ENCODE measurements around the gene PWWP2B. TPM values are rescaled to one million over a fixed set of nuclear protein-coding genes. Genes with fewer than 3 reads are reported as not detected.

The PWWP2B gene
- total and polyA plus RNA-seq, 9 of the 15 experiments (the other 6 are each of a cell fraction or from before 2014, with no cell fraction given): 0.07 to 9.2 (median 1.6) TPM; not detected in 1

DNA sequence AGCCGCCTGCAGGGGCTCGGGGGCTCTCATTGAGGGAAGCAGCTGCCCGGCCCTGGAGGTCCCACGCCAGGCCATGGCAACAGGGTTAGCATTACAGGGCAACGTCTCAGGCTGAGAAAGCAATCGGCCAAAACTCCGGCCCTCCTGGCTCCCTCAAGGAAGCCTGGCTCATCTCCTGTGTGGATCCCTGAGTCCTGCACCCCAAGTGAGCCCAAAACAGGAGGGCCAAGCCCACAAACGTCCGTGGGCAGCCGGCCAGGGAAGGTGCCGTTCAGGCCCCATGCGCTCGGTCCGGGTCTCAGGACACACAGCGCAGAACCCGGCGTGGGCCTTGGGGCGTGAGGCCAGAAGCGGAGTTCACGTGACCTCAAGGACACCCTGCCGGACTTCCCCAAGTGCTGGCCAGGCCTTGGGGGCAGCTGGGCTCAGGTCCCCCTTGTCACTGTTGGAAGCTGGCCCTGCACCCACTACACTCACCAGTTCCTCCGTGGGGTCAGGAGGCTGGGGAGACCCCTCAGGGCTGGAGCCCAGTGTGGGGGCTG lies 8.0 kb upstream of the PWWP2B start (continued):
- TF ChIP-seq, protein P1, sequence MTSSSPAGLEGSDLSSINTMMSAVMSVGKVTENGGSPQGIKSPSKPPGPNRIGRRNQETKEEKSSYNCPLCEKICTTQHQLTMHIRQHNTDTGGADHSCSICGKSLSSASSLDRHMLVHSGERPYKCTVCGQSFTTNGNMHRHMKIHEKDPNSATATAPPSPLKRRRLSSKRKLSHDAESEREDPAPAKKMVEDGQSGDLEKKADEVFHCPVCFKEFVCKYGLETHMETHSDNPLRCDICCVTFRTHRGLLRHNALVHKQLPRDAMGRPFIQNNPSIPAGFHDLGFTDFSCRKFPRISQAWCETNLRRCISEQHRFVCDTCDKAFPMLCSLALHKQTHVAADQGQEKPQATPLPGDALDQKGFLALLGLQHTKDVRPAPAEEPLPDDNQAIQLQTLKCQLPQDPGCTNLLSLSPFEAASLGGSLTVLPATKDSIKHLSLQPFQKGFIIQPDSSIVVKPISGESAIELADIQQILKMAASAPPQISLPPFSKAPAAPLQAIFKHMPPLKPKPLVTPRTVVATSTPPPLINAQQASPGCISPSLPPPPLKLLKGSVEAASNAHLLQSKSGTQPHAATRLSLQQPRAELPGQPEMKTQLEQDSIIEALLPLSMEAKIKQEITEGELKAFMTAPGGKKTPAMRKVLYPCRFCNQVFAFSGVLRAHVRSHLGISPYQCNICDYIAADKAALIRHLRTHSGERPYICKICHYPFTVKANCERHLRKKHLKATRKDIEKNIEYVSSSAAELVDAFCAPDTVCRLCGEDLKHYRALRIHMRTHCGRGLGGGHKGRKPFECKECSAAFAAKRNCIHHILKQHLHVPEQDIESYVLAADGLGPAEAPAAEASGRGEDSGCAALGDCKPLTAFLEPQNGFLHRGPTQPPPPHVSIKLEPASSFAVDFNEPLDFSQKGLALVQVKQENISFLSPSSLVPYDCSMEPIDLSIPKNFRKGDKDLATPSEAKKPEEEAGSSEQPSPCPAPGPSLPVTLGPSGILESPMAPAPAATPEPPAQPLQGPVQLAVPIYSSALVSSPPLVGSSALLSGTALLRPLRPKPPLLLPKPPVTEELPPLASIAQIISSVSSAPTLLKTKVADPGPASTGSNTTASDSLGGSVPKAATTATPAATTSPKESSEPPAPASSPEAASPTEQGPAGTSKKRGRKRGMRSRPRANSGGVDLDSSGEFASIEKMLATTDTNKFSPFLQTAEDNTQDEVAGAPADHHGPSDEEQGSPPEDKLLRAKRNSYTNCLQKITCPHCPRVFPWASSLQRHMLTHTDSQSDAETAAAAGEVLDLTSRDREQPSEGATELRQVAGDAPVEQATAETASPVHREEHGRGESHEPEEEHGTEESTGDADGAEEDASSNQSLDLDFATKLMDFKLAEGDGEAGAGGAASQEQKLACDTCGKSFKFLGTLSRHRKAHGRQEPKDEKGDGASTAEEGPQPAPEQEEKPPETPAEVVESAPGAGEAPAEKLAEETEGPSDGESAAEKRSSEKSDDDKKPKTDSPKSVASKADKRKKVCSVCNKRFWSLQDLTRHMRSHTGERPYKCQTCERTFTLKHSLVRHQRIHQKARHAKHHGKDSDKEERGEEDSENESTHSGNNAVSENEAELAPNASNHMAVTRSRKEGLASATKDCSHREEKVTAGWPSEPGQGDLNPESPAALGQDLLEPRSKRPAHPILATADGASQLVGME (CRISPR knock-in tag; IDR thresholded peaks at IDR 0.05): no peak
- TF ChIP-seq FOSL1 (tag; conservative IDR thresholded peaks at IDR 0.05) (no peak), NFYB (IDR thresholded peaks at IDR 0.05; ENCODE audit: extremely low read depth, insufficient read length) (no peak), ZNF695 (CRISPR knock-in tag; IDR thresholded peaks at IDR 0.05) (no peak), BRF1 (IDR thresholded peaks at IDR 0.05; ENCODE audit: borderline replicate concordance, extremely low read depth, insufficient read length) (no peak), RFX7 (CRISPR knock-in tag; IDR thresholded peaks at IDR 0.05) (no peak), PHB (CRISPR knock-in tag; IDR thresholded peaks at IDR 0.05) (no peak), SP2 (IDR thresholded peaks at IDR 0.05; ENCODE audit: extremely low read depth, low read depth, low read length, poor library complexity, severe bottlenecking) (no peak), ETS2 (tag; IDR thresholded peaks at IDR 0.05; ENCODE audit: borderline replicate concordance, poor library complexity, severe bottlenecking) (no peak), ZNF316 (IDR thresholded peaks at IDR 0.05) (no peak), ZFP1 (CRISPR knock-in tag; IDR thresholded peaks at IDR 0.05) (no peak), RHOXF2B (CRISPR knock-in tag; conservative IDR thresholded peaks at IDR 0.05) (no peak)
- TF ChIP-seq, protein P2, sequence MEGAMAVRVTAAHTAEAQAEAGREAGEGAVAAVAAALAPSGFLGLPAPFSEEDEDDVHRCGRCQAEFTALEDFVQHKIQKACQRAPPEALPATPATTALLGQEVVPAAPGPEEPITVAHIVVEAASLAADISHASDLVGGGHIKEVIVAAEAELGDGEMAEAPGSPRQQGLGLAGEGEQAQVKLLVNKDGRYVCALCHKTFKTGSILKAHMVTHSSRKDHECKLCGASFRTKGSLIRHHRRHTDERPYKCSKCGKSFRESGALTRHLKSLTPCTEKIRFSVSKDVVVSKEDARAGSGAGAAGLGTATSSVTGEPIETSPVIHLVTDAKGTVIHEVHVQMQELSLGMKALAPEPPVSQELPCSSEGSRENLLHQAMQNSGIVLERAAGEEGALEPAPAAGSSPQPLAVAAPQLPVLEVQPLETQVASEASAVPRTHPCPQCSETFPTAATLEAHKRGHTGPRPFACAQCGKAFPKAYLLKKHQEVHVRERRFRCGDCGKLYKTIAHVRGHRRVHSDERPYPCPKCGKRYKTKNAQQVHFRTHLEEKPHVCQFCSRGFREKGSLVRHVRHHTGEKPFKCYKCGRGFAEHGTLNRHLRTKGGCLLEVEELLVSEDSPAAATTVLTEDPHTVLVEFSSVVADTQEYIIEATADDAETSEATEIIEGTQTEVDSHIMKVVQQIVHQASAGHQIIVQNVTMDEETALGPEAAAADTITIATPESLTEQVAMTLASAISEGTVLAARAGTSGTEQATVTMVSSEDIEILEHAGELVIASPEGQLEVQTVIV (CRISPR knock-in tag; IDR thresholded peaks at IDR 0.05; ENCODE audit: borderline replicate concordance): no peak
- TF ChIP-seq, protein P3, sequence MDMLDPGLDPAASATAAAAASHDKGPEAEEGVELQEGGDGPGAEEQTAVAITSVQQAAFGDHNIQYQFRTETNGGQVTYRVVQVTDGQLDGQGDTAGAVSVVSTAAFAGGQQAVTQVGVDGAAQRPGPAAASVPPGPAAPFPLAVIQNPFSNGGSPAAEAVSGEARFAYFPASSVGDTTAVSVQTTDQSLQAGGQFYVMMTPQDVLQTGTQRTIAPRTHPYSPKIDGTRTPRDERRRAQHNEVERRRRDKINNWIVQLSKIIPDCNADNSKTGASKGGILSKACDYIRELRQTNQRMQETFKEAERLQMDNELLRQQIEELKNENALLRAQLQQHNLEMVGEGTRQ (CRISPR knock-in tag; IDR thresholded peaks at IDR 0.05): 0 out of 2 replicates have a peak, but pooled peaks have one; percentile 9
- TF ChIP-seq, protein P4, sequence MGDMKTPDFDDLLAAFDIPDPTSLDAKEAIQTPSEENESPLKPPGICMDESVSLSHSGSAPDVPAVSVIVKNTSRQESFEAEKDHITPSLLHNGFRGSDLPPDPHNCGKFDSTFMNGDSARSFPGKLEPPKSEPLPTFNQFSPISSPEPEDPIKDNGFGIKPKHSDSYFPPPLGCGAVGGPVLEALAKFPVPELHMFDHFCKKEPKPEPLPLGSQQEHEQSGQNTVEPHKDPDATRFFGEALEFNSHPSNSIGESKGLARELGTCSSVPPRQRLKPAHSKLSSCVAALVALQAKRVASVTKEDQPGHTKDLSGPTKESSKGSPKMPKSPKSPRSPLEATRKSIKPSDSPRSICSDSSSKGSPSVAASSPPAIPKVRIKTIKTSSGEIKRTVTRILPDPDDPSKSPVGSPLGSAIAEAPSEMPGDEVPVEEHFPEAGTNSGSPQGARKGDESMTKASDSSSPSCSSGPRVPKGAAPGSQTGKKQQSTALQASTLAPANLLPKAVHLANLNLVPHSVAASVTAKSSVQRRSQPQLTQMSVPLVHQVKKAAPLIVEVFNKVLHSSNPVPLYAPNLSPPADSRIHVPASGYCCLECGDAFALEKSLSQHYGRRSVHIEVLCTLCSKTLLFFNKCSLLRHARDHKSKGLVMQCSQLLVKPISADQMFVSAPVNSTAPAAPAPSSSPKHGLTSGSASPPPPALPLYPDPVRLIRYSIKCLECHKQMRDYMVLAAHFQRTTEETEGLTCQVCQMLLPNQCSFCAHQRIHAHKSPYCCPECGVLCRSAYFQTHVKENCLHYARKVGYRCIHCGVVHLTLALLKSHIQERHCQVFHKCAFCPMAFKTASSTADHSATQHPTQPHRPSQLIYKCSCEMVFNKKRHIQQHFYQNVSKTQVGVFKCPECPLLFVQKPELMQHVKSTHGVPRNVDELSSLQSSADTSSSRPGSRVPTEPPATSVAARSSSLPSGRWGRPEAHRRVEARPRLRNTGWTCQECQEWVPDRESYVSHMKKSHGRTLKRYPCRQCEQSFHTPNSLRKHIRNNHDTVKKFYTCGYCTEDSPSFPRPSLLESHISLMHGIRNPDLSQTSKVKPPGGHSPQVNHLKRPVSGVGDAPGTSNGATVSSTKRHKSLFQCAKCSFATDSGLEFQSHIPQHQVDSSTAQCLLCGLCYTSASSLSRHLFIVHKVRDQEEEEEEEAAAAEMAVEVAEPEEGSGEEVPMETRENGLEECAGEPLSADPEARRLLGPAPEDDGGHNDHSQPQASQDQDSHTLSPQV (IDR thresholded peaks at IDR 0.05): no peak

All from K562 (cell line).